ENCODE data around the gene PPP2R5A.

- TF ChIP-seq, protein P1, sequence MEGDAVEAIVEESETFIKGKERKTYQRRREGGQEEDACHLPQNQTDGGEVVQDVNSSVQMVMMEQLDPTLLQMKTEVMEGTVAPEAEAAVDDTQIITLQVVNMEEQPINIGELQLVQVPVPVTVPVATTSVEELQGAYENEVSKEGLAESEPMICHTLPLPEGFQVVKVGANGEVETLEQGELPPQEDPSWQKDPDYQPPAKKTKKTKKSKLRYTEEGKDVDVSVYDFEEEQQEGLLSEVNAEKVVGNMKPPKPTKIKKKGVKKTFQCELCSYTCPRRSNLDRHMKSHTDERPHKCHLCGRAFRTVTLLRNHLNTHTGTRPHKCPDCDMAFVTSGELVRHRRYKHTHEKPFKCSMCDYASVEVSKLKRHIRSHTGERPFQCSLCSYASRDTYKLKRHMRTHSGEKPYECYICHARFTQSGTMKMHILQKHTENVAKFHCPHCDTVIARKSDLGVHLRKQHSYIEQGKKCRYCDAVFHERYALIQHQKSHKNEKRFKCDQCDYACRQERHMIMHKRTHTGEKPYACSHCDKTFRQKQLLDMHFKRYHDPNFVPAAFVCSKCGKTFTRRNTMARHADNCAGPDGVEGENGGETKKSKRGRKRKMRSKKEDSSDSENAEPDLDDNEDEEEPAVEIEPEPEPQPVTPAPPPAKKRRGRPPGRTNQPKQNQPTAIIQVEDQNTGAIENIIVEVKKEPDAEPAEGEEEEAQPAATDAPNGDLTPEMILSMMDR (IDR thresholded peaks at IDR 0.05): no peak
- TF ChIP-seq POLR2A (IDR thresholded peaks at IDR 0.05): no peak
These were observed 81.7 kb downstream of the PPP2R5A start for GRCh38 chr1:212366901-212367300.

Data from Peyer's patch (tissue), 4 donors.